KOPT-K1 (cell line): ENCODE results near the gene IGF1.
"Not testable (repeated sequence)": the region's sequence is repeated elsewhere in the genome, so short reads cannot be mapped to it uniquely, and the experiment has no call there.

ENCODE experiments used
- H3K27ac ChIP-seq: fragments of 200-600 bp; sonication (generic); 2 replicates; pipeline ENCODE4 v1.5.1; 2016; ENCODE audit warnings: antibody characterized with exemption, mild to moderate bottlenecking, low read depth, low read length; ENCODE audit not compliant: poor library complexity, severe bottlenecking
- H3K36me3 ChIP-seq: fragments of 200-600 bp; sonication (generic); 2 replicates; pipeline ENCODE4 v1.5.1; 2017; ENCODE audit warnings: antibody characterized with exemption, mild to moderate bottlenecking, low read length, moderate library complexity; ENCODE audit not compliant: insufficient read depth
- H3K9me3 ChIP-seq: fragments of 200-600 bp; sonication (generic); 2 replicates; pipeline ENCODE4 v1.5.1; 2017; ENCODE audit warnings: antibody characterized with exemption, low read length, mild to moderate bottlenecking; ENCODE audit not compliant: insufficient read depth, poor library complexity, severe bottlenecking

IGF1 gene

GRCh38 chr12:102454808-102455760 lies 25.3 kb downstream of the IGF1 start:
- Histone ChIP-seq H3K27ac (no peak overlapping the region), H3K36me3 (no peaks in the 10 kb centered on the region), H3K9me3 (no peaks in the 10 kb centered on the region)

- H3K9me3 ChIP-seq: no peaks in the 10 kb centered on the region
- H3K27ac ChIP-seq: no peak overlapping the region
- H3K36me3 ChIP-seq: no peaks in the 10 kb centered on the region
Observed at GRCh38 chr12:102454330-102454729, 26.0 kb downstream of the IGF1 start.

GRCh38 chr12:102452605-102453004 lies 27.8 kb downstream of the IGF1 start:
- no peak overlapping the region for H3K27ac ChIP-seq
- H3K36me3 ChIP-seq: no peaks in the 10 kb centered on the region
- H3K9me3 ChIP-seq: no peaks in the 10 kb centered on the region

GRCh38 chr12:102449018-102449417 lies 31.3 kb downstream of the IGF1 start:
- not testable (repeated sequence) for H3K36me3 ChIP-seq, H3K9me3 ChIP-seq, H3K27ac ChIP-seq

GRCh38 chr12:102447426-102447825 lies 32.9 kb downstream of the IGF1 start:
- not testable (repeated sequence) for H3K9me3 ChIP-seq, H3K27ac ChIP-seq, H3K36me3 ChIP-seq

GRCh38 chr12:102444707-102445106 lies 35.7 kb downstream of the IGF1 start:
- Histone ChIP-seq H3K27ac (no peak overlapping the region), H3K36me3 (no peaks in the 10 kb centered on the region), H3K9me3 (no peaks in the 10 kb centered on the region)

- no peaks in the 10 kb centered on the region for H3K36me3 ChIP-seq
- no peak overlapping the region for H3K27ac ChIP-seq
- no peaks in the 10 kb centered on the region for H3K9me3 ChIP-seq
Observed at GRCh38 chr12:102444093-102444492, 36.3 kb downstream of the IGF1 start.

- no peaks in the 10 kb centered on the region for H3K36me3 ChIP-seq
- no peaks in the 10 kb centered on the region for H3K9me3 ChIP-seq
- no peak overlapping the region for H3K27ac ChIP-seq
Observed at GRCh38 chr12:102441077-102441596, 39.2 kb downstream of the IGF1 start.

- no peak overlapping the region for H3K27ac ChIP-seq
- no peaks in the 10 kb centered on the region for H3K36me3 ChIP-seq
- H3K9me3 ChIP-seq: no peaks in the 10 kb centered on the region
Observed at GRCh38 chr12:102439426-102440405, 40.6 kb downstream of the IGF1 start.

- Histone ChIP-seq H3K36me3 (no peaks in the 10 kb centered on the region), H3K9me3 (no peaks in the 10 kb centered on the region), H3K27ac (no peak overlapping the region)
Observed at GRCh38 chr12:102438827-102439210, 41.5 kb downstream of the IGF1 start.

- no peak overlapping the region for H3K27ac ChIP-seq
- H3K36me3 ChIP-seq: no peaks in the 10 kb centered on the region
- H3K9me3 ChIP-seq: no peaks in the 10 kb centered on the region
Observed at GRCh38 chr12:102438047-102438826, 42.1 kb downstream of the IGF1 start.

- Histone ChIP-seq H3K9me3 (no peaks in the 10 kb centered on the region), H3K27ac (no peak overlapping the region), H3K36me3 (no peaks in the 10 kb centered on the region)
Observed at GRCh38 chr12:102437511-102437910, 42.9 kb downstream of the IGF1 start.

GRCh38 chr12:102436867-102437266 lies 43.5 kb downstream of the IGF1 start:
- Histone ChIP-seq H3K36me3 (no peaks in the 10 kb centered on the region), H3K27ac (no peak overlapping the region), H3K9me3 (no peaks in the 10 kb centered on the region)

- no peaks in the 10 kb centered on the region for H3K9me3 ChIP-seq
- no peaks in the 10 kb centered on the region for H3K36me3 ChIP-seq
- H3K27ac ChIP-seq: no peak overlapping the region
Observed at GRCh38 chr12:102435827-102436436, 44.4 kb downstream of the IGF1 start.
